Measurements from ENCODE around the gene GNPTG.

Gene GNPTG

GRCh38 chr16:1412847-1413246 lies 61.1 kb downstream of the GNPTG start:
- no peak for TF ChIP-seq CTCF (IDR thresholded peaks at IDR 0.05; ENCODE audit: low read depth, low read length)
- in situ Hi-C loops (cut with HindIII; ENCODE audit: low sequenced_read_pairs), result no loop called here
- DNase-seq (ENCODE audit: low read depth, low spot score), result no peak

More at GRCh38 chr16:1412847-1413246, 61.1 kb downstream of the GNPTG start:
- no peak overlapping the region for H3K4me3 ChIP-seq (ENCODE audit: low read depth, low read length)

Data from astrocyte of the spinal cord (primary cell).